Activated CD8-positive, alpha-beta T cell treated with anti-CD3 and anti-CD28 coated beads for 36 hours (primary cell): Measurements from ENCODE around the gene ADH4. TPM values are rescaled to one million over a fixed set of nuclear protein-coding genes. Genes with fewer than 3 reads are reported as not detected.

Experiments
- ATAC-seq: fragments of 200-7000 bp; cut with Tn5 transposase; one replicate; pipeline ENCODE4 v1.10.0; 2021; ENCODE audit warnings: mild to moderate bottlenecking, moderate library complexity
- CTCF ChIA-PET: fragments of 350-600 bp; sonication (Branson Sonifier 250); formaldehyde crosslinking; loops from one replicate; lab custom pipeline; 2021; ENCODE audit warnings: antibody characterized with exemption; lab: Charles Lee
- POLR2A ChIA-PET: fragments of 350-600 bp; sonication (Branson Sonifier 250); formaldehyde crosslinking; loops from one replicate; lab custom pipeline; 2021; ENCODE audit warnings: antibody characterized with exemption; lab: Charles Lee
- DNase-seq: peaks from one replicate; pipeline ENCODE4 v3.0.0-alpha.2; 2020
- H3K27ac Mint-ChIP-seq: one replicate; pipeline ENCODE4 v1.8.0; 2021; ENCODE audit warnings: mild to moderate bottlenecking, mixed read lengths
- H3K27me3 Mint-ChIP-seq: one replicate; pipeline ENCODE4 v1.8.0; 2021; ENCODE audit warnings: mixed read lengths
- H3K36me3 Mint-ChIP-seq: one replicate; pipeline ENCODE4 v1.8.0; 2021; ENCODE audit warnings: low read depth, mixed read lengths
- H3K4me1 Mint-ChIP-seq: one replicate; pipeline ENCODE4 v1.8.0; 2021; ENCODE audit warnings: low read depth, mixed read lengths
- H3K4me3 Mint-ChIP-seq: one replicate; pipeline ENCODE4 v1.8.0; 2021; ENCODE audit warnings: mild to moderate bottlenecking, moderate library complexity, mixed read lengths
- H3K9me3 Mint-ChIP-seq: one replicate; pipeline ENCODE4 v1.8.0; 2021; ENCODE audit warnings: mixed read lengths
- CTCF ChIP-seq: fragments of 200-600 bp; IDR thresholded peaks from one replicate; pipeline ENCODE4 v1.8.0; 2022; ENCODE audit warnings: antibody characterized with exemption, mild to moderate bottlenecking
- intact Hi-C: fragments of 100-400 bp; cut with micrococcal nuclease; formaldehyde crosslinking; loops from one replicate; pipeline ENCODE4 v1.10.0; 2022
- total RNA-seq, 2 experiments: library from RNA; stranded (reverse); gene quantifications; one replicate each; pipeline ENCODE4 v1.2.3, GENCODE V29; 2021

Gene ADH4
- total RNA-seq, 2 experiments from 2014 or later: not detected

- Mint-ChIP-seq H3K27me3 (no peaks in the 10 kb centered on the region), H3K9me3 (peaks cover 17% of the 10 kb centered on the region), H3K27ac (no peak overlapping the region), H3K4me3 (no peak overlapping the region), H3K36me3 (peaks cover 4% of the 10 kb centered on the region), H3K4me1 (no peaks in the 10 kb centered on the region)
- ChIA-PET CTCF (no interaction called here), POLR2A (no interaction called here)
- DNase-seq: no peak
- intact Hi-C loops: no loop called here
- no peak for TF ChIP-seq CTCF
- no peak for ATAC-seq
Observed at GRCh38 chr4:99180382-99181070, 36.4 kb upstream of the ADH4 start.

GRCh38 chr4:99179626-99180025 is 35.5 kb upstream of the ADH4 start:
- ChIA-PET CTCF (no interaction called here), POLR2A (no interaction called here)
- no peak for TF ChIP-seq CTCF
- no peak overlapping the region for H3K27ac Mint-ChIP-seq
- intact Hi-C loops: no loop called here
- DNase-seq (no peak), ATAC-seq (no peak)
- no peak overlapping the region for H3K4me3 Mint-ChIP-seq
- H3K4me1 Mint-ChIP-seq: no peaks in the 10 kb centered on the region
- peaks cover 13% of the 10 kb centered on the region for H3K9me3 Mint-ChIP-seq
- H3K27me3 Mint-ChIP-seq: peaks cover 2% of the 10 kb centered on the region
- peaks cover 4% of the 10 kb centered on the region for H3K36me3 Mint-ChIP-seq

- H3K27ac Mint-ChIP-seq: no peak overlapping the region
- ChIA-PET CTCF (no interaction called here), POLR2A (no interaction called here)
- H3K4me3 Mint-ChIP-seq: no peak overlapping the region
- intact Hi-C loops: no loop called here
- no peak for DNase-seq
- peaks cover 4% of the 10 kb centered on the region for H3K36me3 Mint-ChIP-seq
- peaks cover 2% of the 10 kb centered on the region for H3K27me3 Mint-ChIP-seq
- TF ChIP-seq CTCF: no peak
- no peaks in the 10 kb centered on the region for H3K4me1 Mint-ChIP-seq
- ATAC-seq: no peak
- peaks cover 11% of the 10 kb centered on the region for H3K9me3 Mint-ChIP-seq
Observed at GRCh38 chr4:99179178-99179577, 35.1 kb upstream of the ADH4 start.

- no peak overlapping the region for H3K4me3 Mint-ChIP-seq
- no peak overlapping the region for H3K27ac Mint-ChIP-seq
- TF ChIP-seq CTCF: no peak
- H3K4me1 Mint-ChIP-seq: no peaks in the 10 kb centered on the region
- no peaks in the 10 kb centered on the region for H3K36me3 Mint-ChIP-seq
- CTCF ChIA-PET: no interaction called here
- H3K9me3 Mint-ChIP-seq: peaks cover 3% of the 10 kb centered on the region
- POLR2A ChIA-PET: interaction anchor here (0.6 kb wide), 1 partner anchor 10 kb away, joined by 3 read pairs; no protein-coding TSS in a partner anchor
- no peak for DNase-seq
- no peaks in the 10 kb centered on the region for H3K27me3 Mint-ChIP-seq
- intact Hi-C loops: no loop called here
- ATAC-seq: no peak
Observed at GRCh38 chr4:99166544-99166943, 22.4 kb upstream of the ADH4 start.

- H3K4me3 Mint-ChIP-seq: no peak overlapping the region
- POLR2A ChIA-PET: no interaction called here
- intact Hi-C loops: no loop called here
- H3K4me1 Mint-ChIP-seq: no peaks in the 10 kb centered on the region
- peaks cover 3% of the 10 kb centered on the region for H3K9me3 Mint-ChIP-seq
- DNase-seq: no peak
- no peaks in the 10 kb centered on the region for H3K36me3 Mint-ChIP-seq
- CTCF ChIA-PET: no interaction called here
- no peak overlapping the region for H3K27ac Mint-ChIP-seq
- TF ChIP-seq CTCF: no peak
- H3K27me3 Mint-ChIP-seq: no peaks in the 10 kb centered on the region
- no peak for ATAC-seq
Observed at GRCh38 chr4:99165978-99166377, 21.9 kb upstream of the ADH4 start.
